GM13977 (cell line): Measurements from ENCODE around the gene IFT172.

ENCODE experiments used
- DNase-seq: peaks from one replicate; pipeline ENCODE4 v3.0.0; 2012; ENCODE audit warnings: low spot score
- CTCF ChIP-seq: IDR thresholded peaks from 2 replicates; pipeline ENCODE4 v1.5.1; 2012; ENCODE audit warnings: mild to moderate bottlenecking, control low read depth; ENCODE audit not compliant: insufficient read depth; ENCODE audit errors: extremely low read depth, missing control alignments
- in situ Hi-C: fragments of 300-500 bp; cut with MboI; formaldehyde crosslinking; loops from one replicate; pipeline ENCODE4 v1.12.0; 2022; ENCODE audit warnings: low sequenced_read_pairs, low pct_unique_long_range_greater_than_20kb, mixed read lengths, inconsistent platforms; ENCODE audit not compliant: unreplicated experiment

The IFT172 gene

DNA sequence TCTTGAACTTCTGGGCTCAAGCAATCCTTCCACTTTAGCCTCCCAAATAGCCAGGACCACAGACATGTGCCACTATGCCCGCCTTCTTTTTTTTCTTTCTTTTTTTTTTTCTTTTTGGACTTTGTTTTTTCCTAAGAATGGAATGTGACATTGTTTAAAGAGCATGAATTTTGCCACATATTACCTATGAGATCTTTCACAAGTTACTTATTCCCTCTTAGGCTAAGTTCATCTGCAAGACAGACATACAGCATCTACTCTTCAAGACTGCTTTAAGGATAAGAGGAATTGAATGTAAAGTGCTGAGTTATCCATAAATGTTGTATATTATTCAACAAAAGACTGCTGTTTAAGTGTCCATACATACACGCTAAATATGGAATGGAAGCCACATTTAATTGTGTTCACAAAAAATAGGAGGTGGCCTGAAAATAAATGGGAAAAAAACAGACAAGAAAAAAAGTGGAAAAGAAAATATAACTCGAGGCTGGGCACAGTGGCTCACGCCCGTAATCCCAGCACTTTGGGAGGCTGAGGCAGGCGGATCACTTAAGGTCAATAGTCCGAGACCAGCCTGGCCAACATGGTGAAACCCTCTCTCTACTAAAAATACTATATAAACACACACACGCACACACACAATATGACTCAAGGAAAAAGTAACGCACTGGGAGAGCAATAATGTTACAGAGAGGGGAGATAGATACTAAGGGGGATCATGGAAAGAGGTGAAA is 77.0 kb downstream of the IFT172 start:
- DNase-seq = no peak
- no peak for TF ChIP-seq CTCF
- in situ Hi-C loops = no loop called here

GRCh38 chr2:27409321-27410073 is 80.0 kb downstream of the IFT172 start, which contains the start of gene PPM1G:
Gene PPM1G (minus strand): TSS chr2:27409591. CDS start chr2:27409422, 169 bp downstream.
- no peak for TF ChIP-seq CTCF
- in situ Hi-C loops = no loop called here
- peak; percentile 97 for DNase-seq

DNA sequence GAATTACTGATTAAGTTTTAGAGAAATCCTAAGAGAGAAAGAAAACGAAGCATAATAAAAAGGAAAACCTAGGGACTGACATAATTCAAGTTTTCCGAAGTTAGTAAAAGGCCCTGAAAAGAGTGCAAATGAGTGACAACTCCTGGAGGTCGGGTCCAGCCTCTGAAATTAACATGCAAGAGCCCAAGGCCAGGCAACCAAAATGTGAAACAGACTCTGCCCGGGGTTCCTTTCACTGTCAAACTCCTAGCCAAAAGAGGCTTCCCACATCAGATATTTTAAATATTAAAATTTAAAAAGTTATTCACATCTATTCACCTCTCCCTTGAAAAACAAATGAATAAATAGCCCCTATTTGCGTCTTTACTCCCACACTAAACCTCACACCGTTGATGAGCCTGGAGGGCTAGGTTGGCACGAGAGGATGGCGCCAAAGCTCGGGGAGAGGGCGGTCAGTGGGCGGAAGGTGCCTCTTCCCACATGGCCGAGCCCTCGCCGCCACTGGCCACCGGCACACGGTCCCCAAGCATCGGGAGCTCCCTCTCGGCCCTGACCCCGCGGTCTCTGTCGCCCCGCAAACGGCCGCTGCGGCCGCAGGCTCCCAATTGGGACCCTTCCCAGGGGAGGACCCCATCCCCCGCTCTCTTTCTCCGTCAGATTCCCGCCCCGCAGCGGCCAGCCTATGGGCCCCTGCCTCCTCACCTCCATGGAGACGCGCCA is 80.8 kb downstream of the IFT172 start:
- in situ Hi-C loops = no loop called here
- DNase-seq = peak; percentile 47
- TF ChIP-seq CTCF = no peak

DNA sequence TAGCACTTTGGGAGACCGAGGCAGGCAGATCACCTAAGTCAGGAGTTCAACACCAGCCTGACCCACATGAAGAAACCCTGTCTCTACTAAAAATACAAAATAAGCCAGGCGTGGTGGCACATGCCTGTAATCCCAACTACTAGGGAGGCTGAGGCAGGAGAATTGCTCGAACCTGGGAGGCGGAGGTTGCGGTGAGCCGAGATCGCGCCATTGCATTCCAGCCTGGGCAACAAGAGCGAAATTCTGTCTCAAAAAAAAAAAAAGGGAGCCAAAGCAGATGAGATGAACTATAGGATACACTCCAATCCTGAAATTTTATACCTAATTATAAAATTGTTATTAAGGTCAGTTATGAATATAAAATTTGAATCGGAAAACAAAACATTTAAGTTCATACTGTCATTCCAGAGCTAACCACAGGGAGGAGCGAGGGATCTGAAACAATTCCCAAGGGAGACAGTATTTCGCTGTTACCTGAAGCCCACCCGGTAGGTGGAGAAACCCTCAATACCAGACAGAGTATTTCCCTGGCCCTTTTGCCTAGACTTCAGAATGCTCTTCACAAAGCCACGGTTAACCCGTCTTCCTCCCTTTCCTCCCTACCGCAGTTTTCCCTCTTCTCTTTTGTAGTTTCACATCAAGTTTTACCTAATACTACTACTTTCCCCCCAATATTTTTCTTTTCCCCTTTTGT is 81.6 kb downstream of the IFT172 start:
- in situ Hi-C loops = no loop called here
- peak; percentile 16 for TF ChIP-seq CTCF
- DNase-seq = no peak

- no peak for DNase-seq
- in situ Hi-C loops = no loop called here
- no peak for TF ChIP-seq CTCF
These were observed 89.0 kb downstream of the IFT172 start for GRCh38 chr2:27400348-27401135.
